ENCODE data around the gene FTO. TPM values are rescaled to one million over a fixed set of nuclear protein-coding genes. Genes with fewer than 3 reads are reported as not detected.

FTO gene
- total and polyA plus RNA-seq, 7 experiments from 2014 or later = 47.2 to 104 (median 58.3) TPM

- Histone ChIP-seq H3K27ac (ENCODE audit: low read depth, low read length) (no peak overlapping the region), H3K27me3 (ENCODE audit: control insufficient read depth in 2 of 2, insufficient read depth in 2 of 2, low read length in 2 of 2) (no peaks in the 10 kb centered on the region), H3K9me3 (ENCODE audit: control insufficient read depth in 2 of 3, low read length in 3 of 3) (no peaks in the 10 kb centered on the region), H3K4me3 (ENCODE audit: low read length) (no peak overlapping the region), H3K36me3 (ENCODE audit: control insufficient read depth in 2 of 3, insufficient read depth in 3 of 3, low read length in 3 of 3) (peaks cover 0 to 39% (median 0%) of the 10 kb centered on the region in 3 experiments), H3K4me1 (ENCODE audit: control insufficient read depth in 2 of 2, insufficient read depth in 2 of 2, low read length in 2 of 2) (no peaks in the 10 kb centered on the region)
- Mint-ChIP-seq H3K4me3 (no peak overlapping the region), H3K36me3 (peaks cover 18 to 69% (median 39%) of the 10 kb centered on the region in 5 donors), H3K27me3 (no peaks in the 10 kb centered on the region), H3K27ac (no peak overlapping the region), H3K4me1 (peaks cover 0 to 10% (median 0%) of the 10 kb centered on the region in 7 donors), H3K9me3 (no peaks in the 10 kb centered on the region)
- no peak for DNase-seq
- ATAC-seq = no peak
- intact Hi-C loops (cut with micrococcal nuclease) = no loop called here
- CTCF ChIA-PET = interaction anchor here (0.6 kb wide), 1 partner anchor 13 kb away, joined by 3 read pairs; no protein-coding TSS in a partner anchor
- POLR2A ChIA-PET = no interaction called here
These were observed 174.3 kb downstream of the FTO start for GRCh38 chr16:53878216-53878615.

- ChIA-PET POLR2A (no interaction called here), CTCF (interaction anchor here (0.6 kb wide), 1 partner anchor 289 kb away, joined by 4 read pairs; no protein-coding TSS in a partner anchor)
- intact Hi-C loops (cut with micrococcal nuclease) = loop anchor here in 1 of 2 donors (10.0 kb wide), 1 partner anchor 107 kb away; no protein-coding TSS in a partner anchor
- peaks cover 0 to 37% (median 0%) of the 10 kb centered on the region in 3 experiments for H3K36me3 ChIP-seq (ENCODE audit: control insufficient read depth in 2 of 3, insufficient read depth in 3 of 3, low read length in 3 of 3)
- H3K4me1 ChIP-seq (ENCODE audit: control insufficient read depth in 2 of 2, insufficient read depth in 2 of 2, low read length in 2 of 2) = no peaks in the 10 kb centered on the region
- no peak overlapping the region for H3K27ac Mint-ChIP-seq
- H3K4me3 Mint-ChIP-seq = no peak overlapping the region
- ATAC-seq (no peak), DNase-seq (no peak)
- no peaks in the 10 kb centered on the region for H3K27me3 Mint-ChIP-seq
- H3K27ac ChIP-seq (ENCODE audit: low read depth, low read length) = no peak overlapping the region
- no peak overlapping the region for H3K4me3 ChIP-seq (ENCODE audit: low read length)
- H3K36me3 Mint-ChIP-seq = peaks cover 6 to 74% (median 45%) of the 10 kb centered on the region in 5 donors
- no peaks in the 10 kb centered on the region for H3K9me3 ChIP-seq (ENCODE audit: control insufficient read depth in 2 of 3, low read length in 3 of 3)
- peaks cover 0 to 6% (median 0%) of the 10 kb centered on the region in 7 donors for H3K4me1 Mint-ChIP-seq
- H3K9me3 Mint-ChIP-seq = no peaks in the 10 kb centered on the region
- H3K27me3 ChIP-seq (ENCODE audit: control insufficient read depth in 2 of 2, insufficient read depth in 2 of 2, low read length in 2 of 2) = no peaks in the 10 kb centered on the region
These were observed 177.4 kb downstream of the FTO start for GRCh38 chr16:53881371-53881770.

- Mint-ChIP-seq H3K4me1 (peaks cover 0 to 6% (median 0%) of the 10 kb centered on the region in 7 donors), H3K9me3 (peaks cover 0 to 7% (median 0%) of the 10 kb centered on the region in 11 donors), H3K4me3 (no peak overlapping the region), H3K27ac (peak overlapping the region in 2 of 9 donors; percentile 1 to 61), H3K36me3 (peaks cover 6 to 76% (median 52%) of the 10 kb centered on the region in 5 donors), H3K27me3 (no peaks in the 10 kb centered on the region)
- ChIA-PET POLR2A (no interaction called here), CTCF (no interaction called here)
- ATAC-seq (no peak), DNase-seq (no peak)
- Histone ChIP-seq H3K9me3 (ENCODE audit: control insufficient read depth in 2 of 3, low read length in 3 of 3) (no peaks in the 10 kb centered on the region), H3K4me1 (ENCODE audit: control insufficient read depth in 2 of 2, insufficient read depth in 2 of 2, low read length in 2 of 2) (no peaks in the 10 kb centered on the region), H3K27ac (ENCODE audit: low read depth, low read length) (no peak overlapping the region), H3K36me3 (ENCODE audit: control insufficient read depth in 2 of 3, insufficient read depth in 3 of 3, low read length in 3 of 3) (peaks cover 0 to 37% (median 0%) of the 10 kb centered on the region in 3 experiments), H3K4me3 (ENCODE audit: low read length) (no peak overlapping the region), H3K27me3 (ENCODE audit: control insufficient read depth in 2 of 2, insufficient read depth in 2 of 2, low read length in 2 of 2) (no peaks in the 10 kb centered on the region)
- intact Hi-C loops (cut with micrococcal nuclease) = loop anchor here in 1 of 2 donors (10.0 kb wide), 1 partner anchor 108 kb away; no protein-coding TSS in a partner anchor
These were observed 178.4 kb downstream of the FTO start for GRCh38 chr16:53882310-53882709.

- ChIA-PET POLR2A (no interaction called here), CTCF (interaction anchor here (1.0 kb wide), 1 partner anchor 10 kb away, joined by 3 read pairs; no protein-coding TSS in a partner anchor)
- H3K9me3 Mint-ChIP-seq = peaks cover 0 to 7% (median 0%) of the 10 kb centered on the region in 11 donors
- no peak overlapping the region for H3K27ac ChIP-seq (ENCODE audit: low read depth, low read length)
- intact Hi-C loops (cut with micrococcal nuclease) = loop anchor here in 1 of 2 donors (10.0 kb wide), 1 partner anchor 110 kb away; no protein-coding TSS in a partner anchor
- no peak overlapping the region for H3K4me3 Mint-ChIP-seq
- no peaks in the 10 kb centered on the region for H3K9me3 ChIP-seq (ENCODE audit: control insufficient read depth in 2 of 3, low read length in 3 of 3)
- no peak for DNase-seq
- H3K27me3 Mint-ChIP-seq = no peaks in the 10 kb centered on the region
- peaks cover 0 to 44% (median 0%) of the 10 kb centered on the region in 3 experiments for H3K36me3 ChIP-seq (ENCODE audit: control insufficient read depth in 2 of 3, insufficient read depth in 3 of 3, low read length in 3 of 3)
- no peak for ATAC-seq
- H3K4me3 ChIP-seq (ENCODE audit: low read length) = no peak overlapping the region
- no peaks in the 10 kb centered on the region for H3K4me1 ChIP-seq (ENCODE audit: control insufficient read depth in 2 of 2, insufficient read depth in 2 of 2, low read length in 2 of 2)
- peaks cover 6 to 73% (median 55%) of the 10 kb centered on the region in 5 donors for H3K36me3 Mint-ChIP-seq
- peaks cover 0 to 6% (median 0%) of the 10 kb centered on the region in 7 donors for H3K4me1 Mint-ChIP-seq
- H3K27ac Mint-ChIP-seq = no peak overlapping the region
- H3K27me3 ChIP-seq (ENCODE audit: control insufficient read depth in 2 of 2, insufficient read depth in 2 of 2, low read length in 2 of 2) = no peaks in the 10 kb centered on the region
These were observed 180.8 kb downstream of the FTO start for GRCh38 chr16:53884748-53885147.

GRCh38 chr16:53886482-53887378, 182.8 kb downstream of the FTO start:
- H3K4me3 ChIP-seq (ENCODE audit: low read length) = no peak overlapping the region
- Mint-ChIP-seq H3K36me3 (peaks cover 6 to 60% (median 46%) of the 10 kb centered on the region in 5 donors), H3K9me3 (peaks cover 0 to 7% (median 0%) of the 10 kb centered on the region in 11 donors), H3K4me3 (no peak overlapping the region), H3K4me1 (peaks cover 0 to 9% (median 1%) of the 10 kb centered on the region in 7 donors), H3K27ac (no peak overlapping the region), H3K27me3 (no peaks in the 10 kb centered on the region)
- H3K36me3 ChIP-seq (ENCODE audit: control insufficient read depth in 2 of 3, insufficient read depth in 3 of 3, low read length in 3 of 3) = peaks cover 0 to 30% (median 0%) of the 10 kb centered on the region in 3 experiments
- DNase-seq = no peak
- CTCF ChIA-PET = no interaction called here
- no peaks in the 10 kb centered on the region for H3K9me3 ChIP-seq (ENCODE audit: control insufficient read depth in 2 of 3, low read length in 3 of 3)
- no peak overlapping the region for H3K27ac ChIP-seq (ENCODE audit: low read depth, low read length)
- intact Hi-C loops (cut with micrococcal nuclease) = loop anchor here in 1 of 2 donors (10.0 kb wide), 1 partner anchor 112 kb away; no protein-coding TSS in a partner anchor
- H3K27me3 ChIP-seq (ENCODE audit: control insufficient read depth in 2 of 2, insufficient read depth in 2 of 2, low read length in 2 of 2) = no peaks in the 10 kb centered on the region
- H3K4me1 ChIP-seq (ENCODE audit: control insufficient read depth in 2 of 2, insufficient read depth in 2 of 2, low read length in 2 of 2) = no peaks in the 10 kb centered on the region
- POLR2A ChIA-PET = no interaction called here
- no peak for ATAC-seq

- peaks cover 0 to 7% (median 0%) of the 10 kb centered on the region in 11 donors for H3K9me3 Mint-ChIP-seq
- DNase-seq (no peak), ATAC-seq (no peak)
- ChIA-PET CTCF (no interaction called here), POLR2A (no interaction called here)
- peaks cover 0 to 49% (median 40%) of the 10 kb centered on the region in 5 donors for H3K36me3 Mint-ChIP-seq
- no peak overlapping the region for H3K27ac Mint-ChIP-seq
- H3K27ac ChIP-seq (ENCODE audit: low read depth, low read length) = no peak overlapping the region
- intact Hi-C loops (cut with micrococcal nuclease) = loop anchor here in 1 of 2 donors (10.0 kb wide), 1 partner anchor 113 kb away; no protein-coding TSS in a partner anchor
- H3K36me3 ChIP-seq (ENCODE audit: control insufficient read depth in 2 of 3, insufficient read depth in 3 of 3, low read length in 3 of 3) = peaks cover 0 to 24% (median 0%) of the 10 kb centered on the region in 3 experiments
- H3K27me3 ChIP-seq (ENCODE audit: control insufficient read depth in 2 of 2, insufficient read depth in 2 of 2, low read length in 2 of 2) = no peaks in the 10 kb centered on the region
- H3K4me3 ChIP-seq (ENCODE audit: low read length) = no peak overlapping the region
- peaks cover 0 to 19% (median 5%) of the 10 kb centered on the region in 7 donors for H3K4me1 Mint-ChIP-seq
- H3K4me1 ChIP-seq (ENCODE audit: control insufficient read depth in 2 of 2, insufficient read depth in 2 of 2, low read length in 2 of 2) = no peaks in the 10 kb centered on the region
- H3K4me3 Mint-ChIP-seq = no peak overlapping the region
- no peaks in the 10 kb centered on the region for H3K9me3 ChIP-seq (ENCODE audit: control insufficient read depth in 2 of 3, low read length in 3 of 3)
- H3K27me3 Mint-ChIP-seq = no peaks in the 10 kb centered on the region
These were observed 184.3 kb downstream of the FTO start for GRCh38 chr16:53888222-53888621.

Data from naive thymus-derived CD4-positive, alpha-beta T cell (primary cell).